OCI-M2 (cell line): Measurements from ENCODE around the gene PVALEF.
"Not testable (repeated sequence)": the region's sequence is repeated elsewhere in the genome, so short reads cannot be mapped to it uniquely, and the experiment has no call there.

Experiments
- DNase-seq: peaks from one replicate; lab custom pipeline; 2025; ENCODE audit not compliant: unreplicated experiment; lab: John Stamatoyannopoulos, UW

The PVALEF gene

GRCh38 chr17:81210868-81211267 lies 45.6 kb downstream of the PVALEF start:
- no peak for DNase-seq

DNA sequence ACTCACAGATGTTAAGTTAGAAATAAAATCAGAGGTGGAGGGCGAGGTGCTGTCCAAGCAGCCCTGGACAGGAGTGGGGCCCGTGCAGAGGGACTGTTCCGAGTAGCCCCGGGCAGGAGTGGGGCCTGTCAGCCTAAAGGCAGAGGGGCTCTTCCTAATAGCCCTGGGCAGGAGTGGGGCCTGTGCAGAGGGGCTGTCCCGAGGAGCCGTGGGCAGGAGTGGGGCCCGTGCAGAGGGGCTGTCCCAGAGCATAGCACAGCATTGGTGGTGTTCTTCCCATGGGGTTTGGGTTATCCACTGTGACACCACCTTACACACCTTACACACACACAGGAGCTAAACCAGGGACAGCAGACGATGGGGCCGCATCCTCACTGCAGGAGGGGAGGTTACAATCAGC lies 47.1 kb downstream of the PVALEF start:
- DNase-seq: no peak

GRCh38 chr17:81213978-81214377 lies 48.7 kb downstream of the PVALEF start:
- no peak for DNase-seq

GRCh38 chr17:81217491-81217890 lies 52.2 kb downstream of the PVALEF start:
- no peak for DNase-seq

DNA sequence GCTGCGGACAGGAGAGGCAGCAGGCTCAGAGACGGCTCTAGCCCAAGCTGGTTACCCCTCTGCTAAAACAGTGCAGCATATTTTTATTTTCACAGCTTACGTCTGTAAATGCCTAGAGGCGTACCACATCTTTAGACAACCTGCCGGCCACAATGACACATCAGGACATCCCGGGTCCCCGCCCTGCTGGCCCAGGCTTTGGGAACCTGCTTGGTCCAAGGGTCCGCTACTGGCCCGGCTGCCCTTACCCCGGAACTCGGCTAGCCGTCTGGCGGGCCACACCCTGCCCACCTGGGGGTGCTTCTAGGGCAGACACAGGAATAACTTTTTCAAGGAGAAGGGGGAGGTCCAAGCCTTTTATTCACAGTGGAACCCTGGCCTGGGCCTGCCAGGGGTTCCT lies 53.2 kb downstream of the PVALEF start:
- DNase-seq: no peak

DNA sequence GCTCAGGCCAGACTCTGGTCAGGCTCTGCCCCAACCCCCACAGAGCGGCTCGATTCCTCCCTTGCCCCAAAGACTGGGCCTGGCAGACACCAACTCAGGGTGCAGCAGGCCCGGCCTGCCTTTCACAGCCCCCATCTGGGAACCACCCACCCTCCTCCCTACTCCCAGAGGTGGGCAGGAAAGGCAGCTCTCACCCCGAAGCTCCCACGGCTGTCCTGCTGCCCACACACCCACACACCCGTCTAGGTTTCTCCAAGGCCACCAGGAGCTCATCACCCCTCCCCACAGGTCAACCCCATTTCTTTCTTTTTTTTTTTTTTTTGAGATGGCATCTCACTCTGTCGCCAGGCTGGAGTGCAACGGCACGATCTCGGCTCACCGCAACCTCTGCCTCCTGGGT lies 53.7 kb downstream of the PVALEF start:
- DNase-seq: no peak

DNA sequence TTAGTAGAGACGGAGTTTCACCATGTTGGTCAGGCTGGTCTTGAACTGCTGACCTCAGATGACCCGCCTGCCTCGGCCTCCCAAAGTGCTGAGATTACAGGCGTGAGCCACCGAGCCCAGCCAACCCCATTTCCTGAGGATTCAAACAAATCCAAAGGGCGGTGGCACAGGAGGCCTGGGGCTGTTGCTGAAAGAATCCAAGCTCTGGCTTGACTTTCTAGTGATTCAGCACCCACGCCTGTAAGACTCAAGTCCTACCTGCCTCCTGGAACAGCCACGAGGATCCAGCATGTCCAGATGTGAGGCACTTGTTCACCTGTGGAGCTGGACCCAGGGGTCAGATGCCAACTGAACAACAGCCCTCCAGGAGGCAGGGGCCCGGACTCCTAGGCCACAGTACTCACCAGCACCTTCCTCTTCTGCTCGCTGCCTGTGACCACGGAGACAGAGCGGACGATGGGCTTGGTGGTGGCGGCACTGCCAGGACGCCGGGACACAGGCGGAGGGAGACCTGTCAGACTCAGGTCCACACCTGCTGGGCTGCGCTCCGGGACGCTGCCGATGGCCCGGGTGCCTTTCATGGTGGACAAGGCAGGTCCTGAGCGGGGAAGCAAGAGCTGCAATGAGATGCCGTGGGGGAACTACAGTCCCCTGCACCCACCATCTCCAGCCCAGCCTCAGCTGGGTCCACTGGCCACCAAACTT lies 54.3 kb downstream of the PVALEF start:
- no peak for DNase-seq

DNA sequence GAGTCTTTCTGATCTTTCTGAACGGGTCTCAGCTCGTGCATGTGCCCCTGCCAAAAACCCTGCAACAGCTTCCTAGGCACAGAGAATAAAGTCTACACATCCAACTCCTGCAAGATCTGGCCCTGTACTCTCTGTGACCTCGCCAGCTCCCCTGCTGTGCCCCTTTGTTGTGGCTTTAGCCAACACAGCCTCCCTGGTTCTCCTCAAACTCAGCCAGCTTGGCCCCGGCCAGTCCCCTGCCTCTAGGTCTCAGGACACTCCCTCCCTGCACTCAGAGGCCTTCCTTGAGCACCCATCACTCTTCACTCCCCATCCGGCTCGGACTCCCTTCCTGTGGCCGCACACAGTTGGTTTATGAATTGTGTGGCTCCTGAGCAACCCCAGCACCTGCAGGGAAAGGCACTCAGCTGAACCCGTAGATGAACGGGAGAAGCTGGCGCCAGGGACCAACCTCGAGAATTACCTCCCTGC lies 56.1 kb downstream of the PVALEF start:
- no peak for DNase-seq

- DNase-seq: no peak
Observed at GRCh38 chr17:81221842-81222619, 56.7 kb downstream of the PVALEF start.

- no peak for DNase-seq
Observed at GRCh38 chr17:81222620-81222905, 57.3 kb downstream of the PVALEF start.

- DNase-seq: peak; percentile 66
Observed at GRCh38 chr17:81222906-81223761, 57.8 kb downstream of the PVALEF start, which contains the start of gene CEP131. Gene CEP131 (minus strand): TSS chr17:81222965. CDS start chr17:81220056, 2,909 bp downstream.

DNA sequence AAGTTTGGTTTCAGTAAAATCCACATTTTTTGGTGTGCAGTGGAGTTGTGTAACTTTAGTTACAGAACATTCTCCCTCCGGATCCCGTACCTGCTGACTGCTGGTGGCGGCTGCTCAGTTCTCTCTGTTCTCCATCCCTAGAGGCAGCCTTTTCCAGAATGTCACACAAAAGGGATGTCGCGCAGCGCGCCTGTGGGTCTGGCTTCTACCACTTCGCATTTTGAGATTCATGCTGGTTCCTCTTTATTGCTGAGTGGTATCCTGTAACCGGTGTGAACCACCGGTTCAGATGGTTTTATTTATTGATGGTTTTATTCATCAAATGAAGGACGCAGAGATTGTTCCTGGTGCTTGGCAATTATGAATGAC lies 58.4 kb downstream of the PVALEF start:
- no peak for DNase-seq

- DNase-seq: not testable (repeated sequence)
Observed at GRCh38 chr17:81227630-81228029, 62.3 kb downstream of the PVALEF start.

GRCh38 chr17:81228420-81228819 lies 63.1 kb downstream of the PVALEF start:
- no peak for DNase-seq

DNA sequence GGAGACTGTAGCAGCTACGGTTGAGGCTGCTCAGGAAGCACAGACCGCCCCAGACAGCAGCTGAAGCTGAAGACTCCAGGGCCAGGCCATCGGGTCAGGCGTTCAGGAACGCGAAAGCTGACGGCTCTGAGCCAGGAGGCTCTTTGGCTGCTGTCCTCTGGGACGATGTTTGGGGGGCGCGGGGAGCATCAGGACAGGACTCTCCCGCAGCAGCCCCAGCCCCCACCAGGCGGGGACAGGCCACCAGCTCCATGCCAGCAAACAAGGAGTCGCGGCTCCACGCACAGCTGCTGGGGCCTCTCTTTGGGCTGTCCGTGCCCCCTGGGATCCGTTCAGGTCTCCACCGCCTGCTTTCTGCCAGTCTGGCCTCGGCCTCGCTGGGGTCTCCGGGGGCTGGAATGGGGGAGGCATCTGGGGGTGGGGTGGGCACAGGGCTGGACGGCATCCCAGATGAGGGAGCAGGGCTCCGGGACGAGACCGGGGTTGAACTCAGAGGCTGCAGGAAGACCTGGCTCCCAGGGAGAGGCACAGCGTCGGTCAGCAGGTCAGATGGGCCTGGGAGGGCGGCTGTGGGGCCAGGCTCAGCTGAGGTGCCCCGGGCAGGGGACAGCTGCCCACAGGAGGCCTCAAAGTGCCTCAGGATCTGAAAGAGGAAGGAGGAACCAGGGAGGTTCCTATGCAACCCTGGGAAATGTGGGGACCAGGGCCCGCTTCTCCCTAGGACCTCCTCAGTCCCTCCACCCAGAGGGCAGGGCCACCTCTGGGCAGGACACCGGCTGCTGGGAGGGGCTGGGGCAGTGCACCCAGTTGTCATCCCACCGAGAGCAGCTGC lies 63.7 kb downstream of the PVALEF start:
- DNase-seq: no peak

DNA sequence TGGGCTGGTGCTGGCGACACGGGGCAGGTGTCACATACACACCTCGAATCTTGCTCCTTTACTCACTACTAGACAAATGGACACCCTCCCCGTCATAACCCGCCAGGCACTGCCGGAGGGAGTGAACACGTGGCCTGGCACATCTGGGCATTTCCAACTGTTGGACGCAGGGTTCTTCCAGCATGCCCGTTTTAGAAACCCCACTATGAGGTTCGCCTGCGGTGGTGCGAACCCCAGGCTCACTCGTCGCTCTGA lies 64.3 kb downstream of the PVALEF start:
- DNase-seq: no peak

GRCh38 chr17:81230043-81230820 lies 64.9 kb downstream of the PVALEF start:
- DNase-seq: no peak

GRCh38 chr17:81231121-81231645 lies 65.9 kb downstream of the PVALEF start:
- DNase-seq: no peak

- DNase-seq: no peak
Observed at GRCh38 chr17:81231766-81232581, 66.7 kb downstream of the PVALEF start.
